IMR-90 (cell line): ENCODE measurements around the gene MBOAT2. TPM values are rescaled to one million over a fixed set of nuclear protein-coding genes. Genes with fewer than 3 reads are reported as not detected.

ENCODE experiments used
- ATAC-seq: fragments of 200-7000 bp; cut with Tn5 transposase; 2 replicates; pipeline ENCODE4 v1.9.1; 2020; ENCODE audit warnings: low read depth, mild to moderate bottlenecking, moderate library complexity
- BruUV-seq: library from RNA; stranded (reverse); fragments of 400-500 nt; replicated peaks from 2 replicates; lab custom pipeline; 2021; lab: Mats Ljungman, UMichigan
- CTCF ChIA-PET: fragments of 300-600 bp; formaldehyde crosslinking; extraction: SDS; loops from one replicate; lab custom pipeline; 2021; ENCODE audit warnings: antibody characterized with exemption; lab: Yijun Ruan, JAX
- POLR2A ChIA-PET: fragments of 300-600 bp; sonication (Branson Sonifier 250); formaldehyde crosslinking; loops from one replicate; lab custom pipeline; 2022; ENCODE audit warnings: antibody characterized with exemption; ENCODE audit not compliant: unreplicated experiment; lab: Charles Lee
- DNase-seq: peaks from one replicate; pipeline ENCODE4 v3.0.0; 2013
- H2AFZ ChIP-seq: replicated peaks from 2 replicates; pipeline ENCODE3; 2013; ENCODE audit warnings: low read length, mild to moderate bottlenecking; ENCODE audit not compliant: poor library complexity
- H2AK5ac ChIP-seq: 2 replicates; pipeline ENCODE4 v1.6.1; 2013; ENCODE audit warnings: low read depth, low read length, inconsistent platforms
- H2AK9ac ChIP-seq: replicated peaks from 2 replicates; pipeline ENCODE3; 2013; ENCODE audit warnings: mild to moderate bottlenecking, low read depth, low read length, moderate library complexity; ENCODE audit not compliant: poor library complexity
- H2BK120ac ChIP-seq: 2 replicates; pipeline ENCODE4 v1.6.1; 2013; ENCODE audit warnings: low read depth, low read length, inconsistent platforms
- H2BK15ac ChIP-seq: 3 replicates; pipeline ENCODE4 v1.6.1; 2013; ENCODE audit warnings: low read depth, low read length, inconsistent platforms
- H2BK20ac ChIP-seq: 2 replicates; pipeline ENCODE4 v1.6.1; 2013; ENCODE audit warnings: low read depth, mild to moderate bottlenecking, inconsistent platforms, low read length, moderate library complexity
- H2BK5ac ChIP-seq: 2 replicates; pipeline ENCODE4 v1.6.1; 2013; ENCODE audit warnings: mild to moderate bottlenecking, low read depth, low read length, inconsistent platforms; ENCODE audit not compliant: poor library complexity, severe bottlenecking
- H3K14ac ChIP-seq: replicated peaks from 2 replicates; pipeline ENCODE4 v1.6.1; 2013; ENCODE audit warnings: low read depth, low read length, inconsistent platforms
- H3K18ac ChIP-seq: 2 replicates; pipeline ENCODE4 v1.6.1; 2013; ENCODE audit warnings: low read depth, low read length, control low read depth
- H3K23ac ChIP-seq: 2 replicates; pipeline ENCODE4 v1.6.1; 2013; ENCODE audit warnings: low read depth, low read length, inconsistent platforms
- H3K27ac ChIP-seq: 2 replicates; pipeline ENCODE4 v1.5.1; 2013; ENCODE audit warnings: mild to moderate bottlenecking, control low read depth, low read length; ENCODE audit not compliant: insufficient read depth
- H3K27me3 ChIP-seq: 2 replicates; pipeline ENCODE4 v1.6.1; 2013; ENCODE audit warnings: low read length; ENCODE audit not compliant: control insufficient read depth, insufficient read depth
- H3K36me3 ChIP-seq: 2 replicates; pipeline ENCODE4 v1.6.1; 2013; ENCODE audit warnings: low read length, mixed read lengths; ENCODE audit not compliant: control insufficient read depth, insufficient read depth
- H3K4ac ChIP-seq: 2 replicates; pipeline ENCODE4 v1.6.1; 2013; ENCODE audit warnings: low read depth, low read length, inconsistent platforms
- H3K4me1 ChIP-seq: 2 replicates; pipeline ENCODE4 v1.6.1; 2013; ENCODE audit warnings: low read length, mixed read lengths; ENCODE audit not compliant: control insufficient read depth, insufficient read depth
- H3K4me2 ChIP-seq: 2 replicates; pipeline ENCODE4 v1.6.1; 2013; ENCODE audit warnings: low read depth, mild to moderate bottlenecking, control low read depth, low read length, moderate library complexity
- H3K4me3 ChIP-seq: 2 replicates; pipeline ENCODE4 v1.5.1; 2013; ENCODE audit warnings: low read depth, mild to moderate bottlenecking, control low read depth, low read length, moderate library complexity; ENCODE audit not compliant: insufficient read depth
- H3K56ac ChIP-seq: 2 replicates; pipeline ENCODE4 v1.6.1; 2013; ENCODE audit warnings: low read length, inconsistent platforms; ENCODE audit not compliant: insufficient read depth; ENCODE audit errors: extremely low read depth
- H3K79me1 ChIP-seq, 2 experiments: 2 replicates each; pipeline ENCODE4 v1.6.1; 2013; ENCODE audit warnings: low read length in 2 of 2, inconsistent platforms in 1 of 2, low read depth in 1 of 2
- H3K9ac ChIP-seq: 2 replicates; pipeline ENCODE4 v1.6.1; 2013; ENCODE audit warnings: low read depth, low read length, control low read depth
- H3K9me1 ChIP-seq: 2 replicates; pipeline ENCODE4 v1.6.1; 2013; ENCODE audit warnings: low read length, inconsistent platforms; ENCODE audit not compliant: insufficient read depth
- H3K9me3 ChIP-seq: 2 replicates; pipeline ENCODE4 v1.6.1; 2013; ENCODE audit warnings: low read length; ENCODE audit not compliant: control insufficient read depth, insufficient read depth
- H4K20me1 ChIP-seq: 2 replicates; pipeline ENCODE4 v1.6.1; 2013; ENCODE audit warnings: low read length, inconsistent platforms; ENCODE audit not compliant: insufficient read depth
- H4K5ac ChIP-seq: 2 replicates; pipeline ENCODE4 v1.6.1; 2013; ENCODE audit warnings: mild to moderate bottlenecking, low read depth, low read length, control low read depth
- H4K8ac ChIP-seq, 2 experiments: 2 replicates each; pipeline ENCODE4 v1.6.1; 2013; ENCODE audit warnings: low read depth in 2 of 2, low read length in 2 of 2, control low read depth in 1 of 2, inconsistent platforms in 1 of 2
- H4K91ac ChIP-seq: 2 replicates; pipeline ENCODE4 v1.6.1; 2013; ENCODE audit warnings: low read depth, low read length, inconsistent platforms; ENCODE audit not compliant: insufficient read depth
- BHLHE40 ChIP-seq: fragments of 150-350 bp; IDR thresholded peaks from 2 replicates; pipeline ENCODE4 v1.6.1; 2016; ENCODE audit warnings: mild to moderate bottlenecking, low read depth, low read length
- ELK1 ChIP-seq: fragments of 150-350 bp; IDR thresholded peaks from 2 replicates; pipeline ENCODE4 v1.6.1; 2016; ENCODE audit warnings: low read depth, mild to moderate bottlenecking, low read length, moderate library complexity, borderline replicate concordance
- FOS ChIP-seq: fragments of 150-350 bp; IDR thresholded peaks from 2 replicates; pipeline ENCODE4 v1.6.1; 2016; ENCODE audit warnings: low read depth, low read length
- MXI1 ChIP-seq: IDR thresholded peaks from 2 replicates; pipeline ENCODE4 v1.6.1; 2012; ENCODE audit warnings: low read depth, mild to moderate bottlenecking, low read length, moderate library complexity, borderline replicate concordance
- NFE2L2 ChIP-seq: fragments of 150-350 bp; IDR thresholded peaks from 2 replicates; pipeline ENCODE4 v1.6.1; 2016; ENCODE audit warnings: low read depth, mild to moderate bottlenecking, low read length
- RFX5 ChIP-seq: IDR thresholded peaks from 2 replicates; pipeline ENCODE4 v1.8.0; 2012; ENCODE audit warnings: low read depth, mild to moderate bottlenecking, low read length, moderate library complexity
- SMC3 ChIP-seq: fragments of 150-350 bp; IDR thresholded peaks from 2 replicates; pipeline ENCODE4 v1.6.1; 2016; ENCODE audit warnings: low read depth, mild to moderate bottlenecking, antibody characterized with exemption, low read length, moderate library complexity
- dilution Hi-C: fragments of 300-500 bp; cut with HindIII; formaldehyde crosslinking; loops from one replicate; pipeline ENCODE4 v1.14.3; 2018; ENCODE audit warnings: low sequenced_read_pairs; ENCODE audit not compliant: unreplicated experiment
- in situ Hi-C: fragments of 300-500 bp; cut with MboI; formaldehyde crosslinking; loops from 3 replicates; pipeline ENCODE4 v1.14.3; 2019; ENCODE audit warnings: low sequenced_read_pairs, inconsistent platforms, mixed read lengths
- intact Hi-C: fragments of 100-400 bp; cut with micrococcal nuclease; formaldehyde crosslinking; loops from 2 replicates; pipeline ENCODE4 v1.10.0; 2022
- polyA plus RNA-seq, 3 experiments: library from polyadenylated mRNA; depleted of rRNA; stranded (reverse); fragments of >200 nt; gene quantifications; 2 replicates each; pipeline ENCODE4 v1.2.3, GENCODE V29; 2012; ENCODE audit warnings: low replicate concordance in 1 of 3
- total RNA-seq: library from RNA; depleted of rRNA; stranded (reverse); fragments of >200 nt; gene quantifications from 2 replicates; pipeline ENCODE4 v1.2.3, GENCODE V29; 2012
- TF ChIP-seq, protein P1 (sequence below): conservative IDR thresholded peaks from 2 replicates; pipeline ENCODE4 v1.5.1; 2012; ENCODE audit warnings: mild to moderate bottlenecking, low read depth, low read length, improper control_type of control experiment

Gene MBOAT2
- total and polyA plus RNA-seq, 2 of the 4 experiments (the other 2 are of a cell fraction) = 33.9 to 102 TPM

- TF ChIP-seq BHLHE40 = peak; percentile 73
Measured at GRCh38 chr2:8836971-8837794, 166.3 kb downstream of the MBOAT2 start, which contains the start of gene KIDINS220 (continued).

DNA sequence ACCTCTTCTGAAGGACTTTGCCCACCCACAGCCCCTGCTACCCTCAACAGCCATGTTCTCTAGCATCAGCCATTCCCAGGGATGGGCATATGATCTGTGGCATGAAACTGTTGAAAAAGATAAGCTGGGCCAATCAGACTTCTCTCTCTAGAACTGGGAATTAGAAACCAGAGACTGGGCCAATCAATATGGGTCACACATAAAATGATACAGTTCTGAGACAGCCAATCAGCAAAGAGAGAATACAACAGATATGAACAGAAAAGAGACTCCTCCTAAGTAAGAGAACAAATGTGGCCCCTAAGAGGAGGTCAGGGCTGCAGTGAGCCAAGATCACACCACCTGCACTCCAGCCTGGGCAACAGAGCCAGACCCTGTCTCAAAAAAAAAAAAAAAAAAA is 168.2 kb downstream of the MBOAT2 start:
- no peaks in the 10 kb centered on the region for H3K27me3 ChIP-seq
- BruUV-seq = no TSS peak
- TF ChIP-seq ELK1 (no peak), RFX5 (no peak), SMC3 (no peak), NFE2L2 (no peak), FOS (no peak), MXI1 (no peak)
- TF ChIP-seq, protein P1, sequence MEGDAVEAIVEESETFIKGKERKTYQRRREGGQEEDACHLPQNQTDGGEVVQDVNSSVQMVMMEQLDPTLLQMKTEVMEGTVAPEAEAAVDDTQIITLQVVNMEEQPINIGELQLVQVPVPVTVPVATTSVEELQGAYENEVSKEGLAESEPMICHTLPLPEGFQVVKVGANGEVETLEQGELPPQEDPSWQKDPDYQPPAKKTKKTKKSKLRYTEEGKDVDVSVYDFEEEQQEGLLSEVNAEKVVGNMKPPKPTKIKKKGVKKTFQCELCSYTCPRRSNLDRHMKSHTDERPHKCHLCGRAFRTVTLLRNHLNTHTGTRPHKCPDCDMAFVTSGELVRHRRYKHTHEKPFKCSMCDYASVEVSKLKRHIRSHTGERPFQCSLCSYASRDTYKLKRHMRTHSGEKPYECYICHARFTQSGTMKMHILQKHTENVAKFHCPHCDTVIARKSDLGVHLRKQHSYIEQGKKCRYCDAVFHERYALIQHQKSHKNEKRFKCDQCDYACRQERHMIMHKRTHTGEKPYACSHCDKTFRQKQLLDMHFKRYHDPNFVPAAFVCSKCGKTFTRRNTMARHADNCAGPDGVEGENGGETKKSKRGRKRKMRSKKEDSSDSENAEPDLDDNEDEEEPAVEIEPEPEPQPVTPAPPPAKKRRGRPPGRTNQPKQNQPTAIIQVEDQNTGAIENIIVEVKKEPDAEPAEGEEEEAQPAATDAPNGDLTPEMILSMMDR = no peak
- no peak overlapping the region for H2AFZ ChIP-seq
- ATAC-seq (no peak), DNase-seq (no peak)
- no peak overlapping the region for H2AK9ac ChIP-seq
- H3K79me1 ChIP-seq = peaks cover 27 to 60% of the 10 kb centered on the region in 2 experiments
- no peak overlapping the region for H4K5ac ChIP-seq
- H3K18ac ChIP-seq = no peak overlapping the region
- no peak overlapping the region for H3K4ac ChIP-seq
- H2BK20ac ChIP-seq = no peak overlapping the region
- no peaks in the 10 kb centered on the region for H3K9me3 ChIP-seq
- intact Hi-C loops (no loop called here), dilution Hi-C loops (no loop called here), in situ Hi-C loops (no loop called here)
- no peak overlapping the region for H3K9ac ChIP-seq
- no peak overlapping the region for H3K27ac ChIP-seq
- H2BK15ac ChIP-seq = no peak overlapping the region
- H3K23ac ChIP-seq = 0 out of 2 replicates have a peak overlapping the region, but pooled peaks have one; percentile 5
- no peak overlapping the region for H3K14ac ChIP-seq
- peaks cover 43% of the 10 kb centered on the region for H4K20me1 ChIP-seq
- no peak overlapping the region for H3K4me3 ChIP-seq
- H3K4me2 ChIP-seq = no peak overlapping the region; the same call in 1 of the 2 replicates
- H3K9me1 ChIP-seq = peaks cover 8% of the 10 kb centered on the region
- H3K36me3 ChIP-seq = no peaks in the 10 kb centered on the region
- H4K91ac ChIP-seq = no peak overlapping the region
- ChIA-PET POLR2A (no interaction called here), CTCF (no interaction called here)
- H3K4me1 ChIP-seq = peaks cover 2% of the 10 kb centered on the region
- no peak overlapping the region for H2AK5ac ChIP-seq
- no peak overlapping the region for H2BK5ac ChIP-seq
- no peak overlapping the region for H2BK120ac ChIP-seq
- no peak overlapping the region for H4K8ac ChIP-seq
- H3K56ac ChIP-seq = no peak overlapping the region
